ENCODE results near the gene ARL6IP5. TPM values are rescaled to one million over a fixed set of nuclear protein-coding genes. Genes with fewer than 3 reads are reported as not detected.

ARL6IP5 gene
- total and polyA plus RNA-seq, 9 of the 15 experiments (the other 6 are each of a cell fraction or from before 2014, with no cell fraction given): 10.3 to 54.0 (median 12.7) TPM

- TF ChIP-seq ZNF75A (CRISPR knock-in tag; IDR thresholded peaks at IDR 0.05) (no peak), MLLT1 (IDR thresholded peaks at IDR 0.05) (peak in 1 of 2 experiments; percentile 98; a peak in 2 of 4 replicates), HDAC8 (tag; IDR thresholded peaks at IDR 0.05) (no peak), SMARCA4 (IDR thresholded peaks at IDR 0.05) (peak; percentile 54; the same call in 1 of the 2 replicates), SUPT5H (IDR thresholded peaks at IDR 0.05) (no peak), REST (IDR thresholded peaks at IDR 0.05; ENCODE audit: borderline replicate concordance) (peak; percentile 86), REST (CRISPR knock-in tag; IDR thresholded peaks at IDR 0.05; ENCODE audit: low read depth) (no peak), RNF2 (IDR thresholded peaks at IDR 0.05) (peak; percentile 77; the same call in 1 of the 2 replicates), NR2C1 (IDR thresholded peaks at IDR 0.05) (no peak), NR2C1 (tag; IDR thresholded peaks at IDR 0.05) (peak; percentile 43; the same call in 1 of the 2 replicates), TRIM24 (IDR thresholded peaks at IDR 0.05) (peak; percentile 96 to 97), MAFG (tag; conservative IDR thresholded peaks at IDR 0.05) (peak; percentile 91), ZNF316 (IDR thresholded peaks at IDR 0.05) (peak; percentile 62; the same call in 1 of the 2 replicates), SOX6 (IDR thresholded peaks at IDR 0.05) (peak; percentile 42; the same call in 1 of the 2 replicates), BACH1 (tag; IDR thresholded peaks at IDR 0.05) (peak; percentile 86), DPF2 (IDR thresholded peaks at IDR 0.05) (peak; percentile 67), MYC (IDR thresholded peaks at IDR 0.05; ENCODE audit: low read depth, low read length) (peak; percentile 54; the same call in 1 of the 2 replicates), MYC (CRISPR knock-in tag; IDR thresholded peaks at IDR 0.05; ENCODE audit: borderline replicate concordance, low read depth) (no peak), MEIS2 (IDR thresholded peaks at IDR 0.05; ENCODE audit: partially characterized antibody) (peak; percentile 66), CEBPG (CRISPR knock-in tag; IDR thresholded peaks at IDR 0.05) (peak; percentile 92), CEBPG (tag; conservative IDR thresholded peaks at IDR 0.05 in 1 of 2, IDR thresholded peaks at IDR 0.05 in 1 of 2) (peak; percentile 54 to 97), NCOA4 (IDR thresholded peaks at IDR 0.05; ENCODE audit: partially characterized antibody) (no peak), ATF1 (CRISPR knock-in tag; IDR thresholded peaks at IDR 0.05) (no peak), ATF1 (tag; IDR thresholded peaks at IDR 0.05) (peak; percentile 32; the same call in 1 of the 2 replicates), ZNF644 (tag; IDR thresholded peaks at IDR 0.05; ENCODE audit: low read depth) (peak; percentile 61; the same call in 1 of the 2 replicates)
Observed at GRCh38 chr3:69143612-69144011, 58.9 kb downstream of the ARL6IP5 start (continued).

Measured in K562 (cell line).